NCI-H2107 (cell line): ENCODE measurements around the gene LCP1.

Experiments
- DNase-seq: peaks from one replicate; lab custom pipeline; 2025; lab: John Stamatoyannopoulos, UW

LCP1 gene

GRCh38 chr13:46127358-46128023, 54.5 kb downstream of the LCP1 start:
- DNase-seq, result no peak

- peak; percentile 61 for DNase-seq
Measured at GRCh38 chr13:46126552-46127357, 55.2 kb downstream of the LCP1 start.

- no peak for DNase-seq
Measured at GRCh38 chr13:46126056-46126455, 55.9 kb downstream of the LCP1 start.

GRCh38 chr13:46124967-46125933, 56.7 kb downstream of the LCP1 start:
- DNase-seq, result no peak

GRCh38 chr13:46124531-46124966, 57.4 kb downstream of the LCP1 start:
- no peak for DNase-seq

GRCh38 chr13:46122304-46122703, 59.7 kb downstream of the LCP1 start:
- no peak for DNase-seq

GRCh38 chr13:46121597-46122163, 60.3 kb downstream of the LCP1 start:
- DNase-seq, result no peak

GRCh38 chr13:46121033-46121432, 60.9 kb downstream of the LCP1 start:
- DNase-seq, result no peak

- DNase-seq, result no peak
Measured at GRCh38 chr13:46119883-46120614, 61.9 kb downstream of the LCP1 start.

- DNase-seq, result no peak
Measured at GRCh38 chr13:46116653-46117502, 65.1 kb downstream of the LCP1 start.

- DNase-seq, result no peak
Measured at GRCh38 chr13:46114613-46115012, 67.4 kb downstream of the LCP1 start.

- DNase-seq, result no peak
Measured at GRCh38 chr13:46113596-46113995, 68.4 kb downstream of the LCP1 start.

GRCh38 chr13:46111151-46111550, 70.8 kb downstream of the LCP1 start:
- DNase-seq, result no peak

- DNase-seq, result no peak
Measured at GRCh38 chr13:46109451-46109850, 72.5 kb downstream of the LCP1 start.

- no peak for DNase-seq
Measured at GRCh38 chr13:46106839-46107371, 75.1 kb downstream of the LCP1 start.

GRCh38 chr13:46104868-46105267, 77.1 kb downstream of the LCP1 start, which contains the start of gene CPB2:
CPB2 (minus strand) TSS chr13:46105033; CDS start chr13:46105009, 24 bp downstream.
- DNase-seq, result no peak

GRCh38 chr13:46103037-46103436, 78.9 kb downstream of the LCP1 start:
- no peak for DNase-seq

GRCh38 chr13:46102255-46102605, 79.7 kb downstream of the LCP1 start:
- DNase-seq, result no peak

- DNase-seq, result no peak
Measured at GRCh38 chr13:46101484-46102254, 80.3 kb downstream of the LCP1 start.
